Measurements from ENCODE around the gene NGDN. TPM values are rescaled to one million over a fixed set of nuclear protein-coding genes. Genes with fewer than 3 reads are reported as not detected.

NGDN gene
- total and polyA plus RNA-seq, 4 donors = 18.2 to 26.9 (median 22.9) TPM

DNA sequence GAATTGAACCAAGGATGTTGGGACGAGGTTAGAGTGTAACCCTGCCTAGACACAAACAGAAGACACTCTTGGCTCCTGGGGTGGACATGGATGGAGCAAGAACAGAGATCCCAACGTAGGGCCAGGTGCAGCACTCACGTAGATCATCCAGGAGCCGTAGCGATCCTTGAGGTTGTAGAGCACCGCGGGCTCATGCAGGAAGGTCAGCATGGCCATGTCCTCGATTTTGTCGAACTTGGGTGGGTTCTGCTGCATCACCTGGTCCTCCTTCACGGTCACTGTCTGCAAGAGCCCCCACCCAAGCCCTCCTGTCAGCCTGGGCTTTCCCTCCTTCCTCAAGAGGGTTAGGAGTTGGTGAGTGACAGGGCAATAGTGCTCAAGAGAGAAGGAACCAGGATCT, 36.6 kb upstream of the NGDN start:
- H3K9ac ChIP-seq (ENCODE audit: low read depth in 1 of 2, low read length in 2 of 2) = no peak overlapping the region
- no peak overlapping the region for H3K4me3 ChIP-seq (ENCODE audit: low read depth in 1 of 3, low read length in 3 of 3)
- H3K27ac ChIP-seq (ENCODE audit: low read depth in 1 of 2, low read length in 2 of 2) = no peak overlapping the region
- no peaks in the 10 kb centered on the region for H3K27me3 ChIP-seq (ENCODE audit: control insufficient read depth in 4 of 4, insufficient read depth in 4 of 4, low read length in 3 of 4)
- no peaks in the 10 kb centered on the region for H3K4me1 ChIP-seq (ENCODE audit: control insufficient read depth in 4 of 4, insufficient read depth in 4 of 4, low read length in 3 of 4)
- WGBS = 79% methylated on average over 10 of the region's 10 CpGs
- H3K9me3 ChIP-seq (ENCODE audit: control insufficient read depth in 4 of 4, low read length in 3 of 4) = no peaks in the 10 kb centered on the region
- no peak for DNase-seq (ENCODE audit: low spot score)
- H3K36me3 ChIP-seq (ENCODE audit: control insufficient read depth in 4 of 4, insufficient read depth in 3 of 4, low read depth in 1 of 4, low read length in 3 of 4) = no peaks in the 10 kb centered on the region
- no peak for TF ChIP-seq FOXA2 (IDR thresholded peaks at IDR 0.05)
- TF ChIP-seq, protein P1, sequence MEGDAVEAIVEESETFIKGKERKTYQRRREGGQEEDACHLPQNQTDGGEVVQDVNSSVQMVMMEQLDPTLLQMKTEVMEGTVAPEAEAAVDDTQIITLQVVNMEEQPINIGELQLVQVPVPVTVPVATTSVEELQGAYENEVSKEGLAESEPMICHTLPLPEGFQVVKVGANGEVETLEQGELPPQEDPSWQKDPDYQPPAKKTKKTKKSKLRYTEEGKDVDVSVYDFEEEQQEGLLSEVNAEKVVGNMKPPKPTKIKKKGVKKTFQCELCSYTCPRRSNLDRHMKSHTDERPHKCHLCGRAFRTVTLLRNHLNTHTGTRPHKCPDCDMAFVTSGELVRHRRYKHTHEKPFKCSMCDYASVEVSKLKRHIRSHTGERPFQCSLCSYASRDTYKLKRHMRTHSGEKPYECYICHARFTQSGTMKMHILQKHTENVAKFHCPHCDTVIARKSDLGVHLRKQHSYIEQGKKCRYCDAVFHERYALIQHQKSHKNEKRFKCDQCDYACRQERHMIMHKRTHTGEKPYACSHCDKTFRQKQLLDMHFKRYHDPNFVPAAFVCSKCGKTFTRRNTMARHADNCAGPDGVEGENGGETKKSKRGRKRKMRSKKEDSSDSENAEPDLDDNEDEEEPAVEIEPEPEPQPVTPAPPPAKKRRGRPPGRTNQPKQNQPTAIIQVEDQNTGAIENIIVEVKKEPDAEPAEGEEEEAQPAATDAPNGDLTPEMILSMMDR (IDR thresholded peaks at IDR 0.05; ENCODE audit: low read depth, low read length, missing input control) = no peak
- TF ChIP-seq, protein P2, sequence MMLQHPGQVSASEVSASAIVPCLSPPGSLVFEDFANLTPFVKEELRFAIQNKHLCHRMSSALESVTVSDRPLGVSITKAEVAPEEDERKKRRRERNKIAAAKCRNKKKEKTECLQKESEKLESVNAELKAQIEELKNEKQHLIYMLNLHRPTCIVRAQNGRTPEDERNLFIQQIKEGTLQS (IDR thresholded peaks at IDR 0.05) = no peak
- no peak for TF ChIP-seq RAD21 (IDR thresholded peaks at IDR 0.05)
- no peak for TF ChIP-seq HNF4A (conservative IDR thresholded peaks at IDR 0.05)
- TF ChIP-seq NR2F2 (IDR thresholded peaks at IDR 0.05) = no peak

DNA sequence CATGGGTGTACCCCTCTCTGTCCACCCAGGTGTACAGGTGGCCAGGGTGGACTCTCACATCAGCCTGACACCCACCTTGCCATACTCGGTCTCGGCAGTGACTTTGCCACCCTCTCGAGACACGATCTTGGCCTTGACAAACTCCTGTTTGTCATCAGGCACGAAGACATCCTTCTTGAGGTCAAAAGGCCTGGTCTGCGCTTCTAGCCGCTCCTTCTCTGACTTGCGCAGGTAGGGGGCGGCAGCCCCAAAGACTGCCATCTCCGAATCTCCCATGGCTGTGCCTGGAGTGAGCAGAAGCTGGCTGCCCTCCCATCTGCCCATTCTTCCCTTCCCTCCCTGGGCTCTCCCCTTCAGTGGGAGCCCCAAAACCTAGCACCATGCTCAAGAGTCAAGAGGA, 36.0 kb upstream of the NGDN start:
- no peak for DNase-seq (ENCODE audit: low spot score)
- no peaks in the 10 kb centered on the region for H3K36me3 ChIP-seq (ENCODE audit: control insufficient read depth in 4 of 4, insufficient read depth in 3 of 4, low read depth in 1 of 4, low read length in 3 of 4)

More for the DNA sequence above, 36.0 kb upstream of the NGDN start:
- Histone ChIP-seq H3K27me3 (ENCODE audit: control insufficient read depth in 4 of 4, insufficient read depth in 4 of 4, low read length in 3 of 4) (no peaks in the 10 kb centered on the region), H3K27ac (ENCODE audit: low read depth in 1 of 2, low read length in 2 of 2) (no peak overlapping the region), H3K4me1 (ENCODE audit: control insufficient read depth in 4 of 4, insufficient read depth in 4 of 4, low read length in 3 of 4) (no peaks in the 10 kb centered on the region), H3K4me3 (ENCODE audit: low read depth in 1 of 3, low read length in 3 of 3) (no peak overlapping the region), H3K9ac (ENCODE audit: low read depth in 1 of 2, low read length in 2 of 2) (no peak overlapping the region), H3K9me3 (ENCODE audit: control insufficient read depth in 4 of 4, low read length in 3 of 4) (no peaks in the 10 kb centered on the region)
- no peak for TF ChIP-seq YY1 (IDR thresholded peaks at IDR 0.05)
- TF ChIP-seq, protein P3, sequence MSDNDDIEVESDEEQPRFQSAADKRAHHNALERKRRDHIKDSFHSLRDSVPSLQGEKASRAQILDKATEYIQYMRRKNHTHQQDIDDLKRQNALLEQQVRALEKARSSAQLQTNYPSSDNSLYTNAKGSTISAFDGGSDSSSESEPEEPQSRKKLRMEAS (IDR thresholded peaks at IDR 0.05) = no peak
- TF ChIP-seq RXRA (IDR thresholded peaks at IDR 0.05) = no peak
- no peak for TF ChIP-seq TAF1 (conservative IDR thresholded peaks at IDR 0.05)
- no peak for TF ChIP-seq HNF4A (conservative IDR thresholded peaks at IDR 0.05)
- no peak for TF ChIP-seq SP1 (IDR thresholded peaks at IDR 0.05)
- TF ChIP-seq, protein P1 (IDR thresholded peaks at IDR 0.05; ENCODE audit: low read depth, low read length, missing input control) = no peak
- TF ChIP-seq, protein P2 (IDR thresholded peaks at IDR 0.05) = no peak
- TF ChIP-seq, protein P4, sequence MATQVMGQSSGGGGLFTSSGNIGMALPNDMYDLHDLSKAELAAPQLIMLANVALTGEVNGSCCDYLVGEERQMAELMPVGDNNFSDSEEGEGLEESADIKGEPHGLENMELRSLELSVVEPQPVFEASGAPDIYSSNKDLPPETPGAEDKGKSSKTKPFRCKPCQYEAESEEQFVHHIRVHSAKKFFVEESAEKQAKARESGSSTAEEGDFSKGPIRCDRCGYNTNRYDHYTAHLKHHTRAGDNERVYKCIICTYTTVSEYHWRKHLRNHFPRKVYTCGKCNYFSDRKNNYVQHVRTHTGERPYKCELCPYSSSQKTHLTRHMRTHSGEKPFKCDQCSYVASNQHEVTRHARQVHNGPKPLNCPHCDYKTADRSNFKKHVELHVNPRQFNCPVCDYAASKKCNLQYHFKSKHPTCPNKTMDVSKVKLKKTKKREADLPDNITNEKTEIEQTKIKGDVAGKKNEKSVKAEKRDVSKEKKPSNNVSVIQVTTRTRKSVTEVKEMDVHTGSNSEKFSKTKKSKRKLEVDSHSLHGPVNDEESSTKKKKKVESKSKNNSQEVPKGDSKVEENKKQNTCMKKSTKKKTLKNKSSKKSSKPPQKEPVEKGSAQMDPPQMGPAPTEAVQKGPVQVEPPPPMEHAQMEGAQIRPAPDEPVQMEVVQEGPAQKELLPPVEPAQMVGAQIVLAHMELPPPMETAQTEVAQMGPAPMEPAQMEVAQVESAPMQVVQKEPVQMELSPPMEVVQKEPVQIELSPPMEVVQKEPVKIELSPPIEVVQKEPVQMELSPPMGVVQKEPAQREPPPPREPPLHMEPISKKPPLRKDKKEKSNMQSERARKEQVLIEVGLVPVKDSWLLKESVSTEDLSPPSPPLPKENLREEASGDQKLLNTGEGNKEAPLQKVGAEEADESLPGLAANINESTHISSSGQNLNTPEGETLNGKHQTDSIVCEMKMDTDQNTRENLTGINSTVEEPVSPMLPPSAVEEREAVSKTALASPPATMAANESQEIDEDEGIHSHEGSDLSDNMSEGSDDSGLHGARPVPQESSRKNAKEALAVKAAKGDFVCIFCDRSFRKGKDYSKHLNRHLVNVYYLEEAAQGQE (IDR thresholded peaks at IDR 0.05) = no peak
- TF ChIP-seq, protein P5, sequence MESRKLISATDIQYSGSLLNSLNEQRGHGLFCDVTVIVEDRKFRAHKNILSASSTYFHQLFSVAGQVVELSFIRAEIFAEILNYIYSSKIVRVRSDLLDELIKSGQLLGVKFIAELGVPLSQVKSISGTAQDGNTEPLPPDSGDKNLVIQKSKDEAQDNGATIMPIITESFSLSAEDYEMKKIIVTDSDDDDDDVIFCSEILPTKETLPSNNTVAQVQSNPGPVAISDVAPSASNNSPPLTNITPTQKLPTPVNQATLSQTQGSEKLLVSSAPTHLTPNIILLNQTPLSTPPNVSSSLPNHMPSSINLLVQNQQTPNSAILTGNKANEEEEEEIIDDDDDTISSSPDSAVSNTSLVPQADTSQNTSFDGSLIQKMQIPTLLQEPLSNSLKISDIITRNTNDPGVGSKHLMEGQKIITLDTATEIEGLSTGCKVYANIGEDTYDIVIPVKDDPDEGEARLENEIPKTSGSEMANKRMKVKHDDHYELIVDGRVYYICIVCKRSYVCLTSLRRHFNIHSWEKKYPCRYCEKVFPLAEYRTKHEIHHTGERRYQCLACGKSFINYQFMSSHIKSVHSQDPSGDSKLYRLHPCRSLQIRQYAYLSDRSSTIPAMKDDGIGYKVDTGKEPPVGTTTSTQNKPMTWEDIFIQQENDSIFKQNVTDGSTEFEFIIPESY (IDR thresholded peaks at IDR 0.05) = no peak
- TF ChIP-seq GABPA (IDR thresholded peaks at IDR 0.05 in 1 of 2, conservative IDR thresholded peaks at IDR 0.05 in 1 of 2) = no peak
- TF ChIP-seq NR2F2 (IDR thresholded peaks at IDR 0.05) = no peak
- WGBS = 74% methylated on average over 10 of the region's 10 CpGs

Data from liver (tissue), 9 donors.